CD4-positive, alpha-beta memory T cell (primary cell): ENCODE results near the gene MYBBP1A. TPM values are rescaled to one million over a fixed set of nuclear protein-coding genes. Genes with fewer than 3 reads are reported as not detected.

Experiments used
- CTCF ChIA-PET: fragments of 350-600 bp; sonication (Branson Sonifier 250); formaldehyde crosslinking; loops from one replicate; lab custom pipeline; 2021; ENCODE audit warnings: inconsistent platforms; ENCODE audit not compliant: partially characterized antibody; lab: Charles Lee
- POLR2A ChIA-PET: fragments of 350-600 bp; sonication (Branson Sonifier 250); formaldehyde crosslinking; loops from one replicate; lab custom pipeline; 2021; ENCODE audit not compliant: partially characterized antibody; lab: Charles Lee
- DNase-seq, 5 donors: peaks; one replicate each; pipeline versions ENCODE4 v3.0.0 to v3.0.0-alpha.2; 2020 to 2022; ENCODE audit warnings: mixed read lengths in 1 of 5
- H3K27ac ChIP-seq: one replicate; pipeline ENCODE4 v1.7.0; 2013; ENCODE audit warnings: low read depth, low read length
- H3K27me3 ChIP-seq: 2 replicates; pipeline ENCODE4 v1.7.0; 2013; ENCODE audit warnings: mild to moderate bottlenecking, low read length, moderate library complexity; ENCODE audit not compliant: insufficient read depth
- H3K36me3 ChIP-seq: 2 replicates; pipeline ENCODE4 v1.7.0; 2013; ENCODE audit warnings: mild to moderate bottlenecking, low read length, moderate library complexity; ENCODE audit not compliant: insufficient read depth
- H3K4me1 ChIP-seq: 2 replicates; pipeline ENCODE4 v1.7.0; 2013; ENCODE audit warnings: mild to moderate bottlenecking, low read length, moderate library complexity; ENCODE audit not compliant: insufficient read depth
- H3K4me3 ChIP-seq, 2 donors: one replicate each; pipeline ENCODE4 v1.7.0; 2013; ENCODE audit warnings: low read length in 2 of 2, mild to moderate bottlenecking in 1 of 2
- H3K9me3 ChIP-seq, 2 donors: one replicate each; pipeline ENCODE4 v1.7.0; 2013; ENCODE audit warnings: low read length in 2 of 2, control low read depth in 1 of 2; ENCODE audit not compliant: control insufficient read depth in 1 of 2
- H3K27ac Mint-ChIP-seq, 7 donors: one replicate each; pipeline ENCODE4 v1.8.0; 2020 to 2021; ENCODE audit warnings: mixed read lengths in 7 of 7, mild to moderate bottlenecking in 6 of 7, inconsistent platforms in 3 of 7, moderate library complexity in 3 of 7
- H3K27me3 Mint-ChIP-seq, 2 donors: one replicate each; pipeline ENCODE4 v1.8.0; 2020 to 2021; ENCODE audit warnings: mixed read lengths in 2 of 2
- H3K36me3 Mint-ChIP-seq, 2 donors: one replicate each; pipeline ENCODE4 v1.8.0; 2020 to 2021; ENCODE audit warnings: mixed read lengths in 2 of 2, inconsistent platforms in 1 of 2, mild to moderate bottlenecking in 1 of 2
- H3K4me1 Mint-ChIP-seq, 4 donors: one replicate each; pipeline ENCODE4 v1.8.0; 2020 to 2021; ENCODE audit warnings: mixed read lengths in 4 of 4, mild to moderate bottlenecking in 1 of 4
- H3K4me3 Mint-ChIP-seq, 8 donors: one replicate each; pipeline ENCODE4 v1.8.0; 2020 to 2021; ENCODE audit warnings: mixed read lengths in 8 of 8, mild to moderate bottlenecking in 7 of 8, moderate library complexity in 6 of 8, inconsistent platforms in 3 of 8
- H3K9me3 Mint-ChIP-seq, 8 donors: one replicate each; pipeline ENCODE4 v1.8.0; 2020 to 2021; ENCODE audit warnings: mixed read lengths in 8 of 8, mild to moderate bottlenecking in 5 of 8, inconsistent platforms in 3 of 8, moderate library complexity in 1 of 8
- intact Hi-C: fragments of 100-400 bp; cut with micrococcal nuclease; formaldehyde crosslinking; loops from one replicate; pipeline ENCODE4 v1.15.1; 2023
- polyA plus RNA-seq, 2 donors: library from polyadenylated mRNA; unstranded; fragments of 300-500 nt; fragmentation: Illumina TruSeq; gene quantifications; one replicate each; pipeline ENCODE4 v1.2.3, GENCODE V29; 2021
- total RNA-seq, 2 experiments: library from RNA; stranded (reverse); gene quantifications; one replicate each; pipeline ENCODE4 v1.2.3, GENCODE V29; 2021

The MYBBP1A gene
- total and polyA plus RNA-seq, 4 experiments from 2014 or later: 12.5 to 74.7 (median 54.3) TPM

DNA sequence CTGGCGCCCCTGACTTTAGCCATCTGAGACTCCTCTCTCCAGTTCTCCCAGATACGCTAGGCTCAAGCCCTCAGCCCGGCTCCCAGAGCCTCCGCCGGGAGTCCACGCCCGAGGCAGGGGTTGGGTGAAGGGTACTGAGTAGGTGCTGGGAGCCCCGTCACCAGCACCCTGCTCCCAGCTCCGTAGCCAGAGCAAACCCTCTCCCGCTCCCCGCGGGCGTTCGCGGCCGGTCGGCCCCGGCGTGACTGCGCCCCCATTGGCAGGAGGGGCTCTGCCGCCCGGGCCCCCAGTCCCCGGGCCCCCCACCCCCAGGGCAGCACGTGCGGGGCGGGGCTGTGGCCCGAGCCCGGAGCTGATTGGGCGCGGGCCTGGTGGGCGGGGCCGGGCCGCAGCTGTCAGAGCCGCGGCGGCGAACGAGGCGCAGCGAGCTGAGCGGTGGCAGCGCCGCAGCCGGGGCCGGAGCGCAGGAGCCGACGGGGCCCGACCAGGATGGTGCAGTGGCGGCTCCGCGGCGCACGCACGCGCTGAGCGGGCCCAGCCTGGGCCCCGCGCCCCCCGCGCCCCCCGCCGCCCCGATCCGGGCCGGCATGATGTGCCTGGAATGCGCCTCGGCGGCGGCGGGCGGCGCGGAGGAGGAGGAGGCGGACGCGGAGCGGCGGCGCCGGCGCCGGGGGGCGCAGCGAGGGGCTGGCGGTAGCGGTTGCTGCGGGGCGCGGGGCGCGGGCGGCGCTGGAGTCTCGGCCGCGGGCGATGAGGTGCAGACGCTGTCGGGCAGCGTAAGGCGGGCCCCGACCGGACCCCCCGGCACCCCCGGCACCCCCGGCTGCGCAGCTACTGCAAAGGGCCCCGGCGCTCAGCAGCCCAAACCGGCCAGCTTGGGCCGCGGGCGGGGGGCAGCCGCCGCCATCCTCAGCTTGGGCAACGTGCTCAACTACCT, 56.5 kb downstream of the MYBBP1A start, which contains the start of gene SPNS2:
Gene SPNS2, plus strand, starts transcription at position 421 of the 937 bp plus-strand sequence. Its CDS starts 167 bp downstream, at position 588.
- Mint-ChIP-seq H3K4me1 (peaks cover 12 to 25% (median 16%) of the 10 kb centered on the region in 4 donors), H3K36me3 (no peaks in the 10 kb centered on the region), H3K27ac (peak within 1 kb of the TSS in 3 of 7 donors; percentile 23 to 84 (median 76)), H3K4me3 (peak within 1 kb of the TSS; percentile 83 to 93 (median 86)), H3K9me3 (no peaks in the 10 kb centered on the region), H3K27me3 (peaks cover 16 to 22% of the 10 kb centered on the region in 2 donors)
- no peaks in the 10 kb centered on the region for H3K36me3 ChIP-seq
- CTCF ChIA-PET: interaction anchor here (0.5 to 1.5 kb wide), 5 partner anchors 11 to 600 kb away, joined by 3 to 4 read pairs (median 3); no protein-coding TSS in a partner anchor
- intact Hi-C loops: no loop called here
- no peak within 1 kb of the TSS for H3K27ac ChIP-seq
- H3K27me3 ChIP-seq: peaks cover 30% of the 10 kb centered on the region
- POLR2A ChIA-PET: interaction anchor here (0.9 to 3.0 kb wide), 4 partner anchors 11 to 65 kb away, joined by 3 to 17 read pairs (median 4); partner anchors contain the start of gene SPNS3
- DNase-seq: peak; percentile 44 to 69 (median 62)
- no peaks in the 10 kb centered on the region for H3K9me3 ChIP-seq
- peaks cover 23% of the 10 kb centered on the region for H3K4me1 ChIP-seq
- H3K4me3 ChIP-seq: peak within 1 kb of the TSS in 1 of 2 donors; percentile 35

GRCh38 chr17:4497101-4497824, 57.9 kb downstream of the MYBBP1A start:
- H3K4me1 ChIP-seq: peaks cover 23% of the 10 kb centered on the region
- H3K9me3 Mint-ChIP-seq: peaks cover 0 to 2% (median 0%) of the 10 kb centered on the region in 8 donors
- CTCF ChIA-PET: interaction anchor here (1.0 to 1.5 kb wide), 2 partner anchors 13 to 76 kb away, joined by 3 to 4 read pairs; no protein-coding TSS in a partner anchor
- peaks cover 12 to 36% (median 19%) of the 10 kb centered on the region in 4 donors for H3K4me1 Mint-ChIP-seq
- peaks cover 19% of the 10 kb centered on the region for H3K27me3 ChIP-seq
- POLR2A ChIA-PET: interaction anchor here (2.0 kb wide), 1 partner anchor 11 kb away, joined by 8 read pairs; no protein-coding TSS in a partner anchor
- no peak overlapping the region for H3K4me3 ChIP-seq
- no peaks in the 10 kb centered on the region for H3K9me3 ChIP-seq
- H3K36me3 Mint-ChIP-seq: no peaks in the 10 kb centered on the region
- intact Hi-C loops: no loop called here
- DNase-seq: no peak
- no peak overlapping the region for H3K27ac Mint-ChIP-seq
- no peak overlapping the region for H3K27ac ChIP-seq
- H3K36me3 ChIP-seq: no peaks in the 10 kb centered on the region
- H3K27me3 Mint-ChIP-seq: peaks cover 11 to 17% of the 10 kb centered on the region in 2 donors
- peak overlapping the region in 7 of 8 donors; percentile 33 to 69 (median 41) for H3K4me3 Mint-ChIP-seq

GRCh38 chr17:4492721-4493561, 62.2 kb downstream of the MYBBP1A start:
- peak overlapping the region in 1 of 7 donors; percentile 51 for H3K27ac Mint-ChIP-seq
- Histone ChIP-seq H3K4me3 (no peak overlapping the region), H3K27me3 (no peaks in the 10 kb centered on the region), H3K27ac (no peak overlapping the region), H3K4me1 (no peaks in the 10 kb centered on the region), H3K36me3 (no peaks in the 10 kb centered on the region), H3K9me3 (no peaks in the 10 kb centered on the region)
- POLR2A ChIA-PET: no interaction called here
- no peak overlapping the region for H3K4me3 Mint-ChIP-seq
- peak in 2 of 5 donors; percentile 16 to 26 for DNase-seq
- intact Hi-C loops: no loop called here
- peaks cover 0 to 4% (median 0%) of the 10 kb centered on the region in 8 donors for H3K9me3 Mint-ChIP-seq
- H3K4me1 Mint-ChIP-seq: peaks cover 0 to 12% (median 4%) of the 10 kb centered on the region in 4 donors
- H3K36me3 Mint-ChIP-seq: no peaks in the 10 kb centered on the region
- CTCF ChIA-PET: no interaction called here
- H3K27me3 Mint-ChIP-seq: no peaks in the 10 kb centered on the region

GRCh38 chr17:4490637-4491061, 64.5 kb downstream of the MYBBP1A start:
- Histone ChIP-seq H3K27ac (no peak overlapping the region), H3K27me3 (no peaks in the 10 kb centered on the region), H3K4me1 (peaks cover 12% of the 10 kb centered on the region), H3K9me3 (no peaks in the 10 kb centered on the region), H3K36me3 (no peaks in the 10 kb centered on the region), H3K4me3 (no peak overlapping the region)
- Mint-ChIP-seq H3K4me1 (peaks cover 8 to 32% (median 17%) of the 10 kb centered on the region in 4 donors), H3K36me3 (peaks cover 0 to 5% of the 10 kb centered on the region in 2 donors), H3K27ac (no peak overlapping the region), H3K27me3 (no peaks in the 10 kb centered on the region), H3K4me3 (no peak overlapping the region), H3K9me3 (peaks cover 0 to 4% (median 0%) of the 10 kb centered on the region in 8 donors)
- CTCF ChIA-PET: interaction anchor here (0.6 kb wide), 1 partner anchor 10 kb away, joined by 3 read pairs; no protein-coding TSS in a partner anchor
- POLR2A ChIA-PET: no interaction called here
- intact Hi-C loops: no loop called here
- DNase-seq: no peak

GRCh38 chr17:4490109-4490591, 65.0 kb downstream of the MYBBP1A start:
- intact Hi-C loops: no loop called here
- H3K4me1 ChIP-seq: peaks cover 17% of the 10 kb centered on the region

DNA sequence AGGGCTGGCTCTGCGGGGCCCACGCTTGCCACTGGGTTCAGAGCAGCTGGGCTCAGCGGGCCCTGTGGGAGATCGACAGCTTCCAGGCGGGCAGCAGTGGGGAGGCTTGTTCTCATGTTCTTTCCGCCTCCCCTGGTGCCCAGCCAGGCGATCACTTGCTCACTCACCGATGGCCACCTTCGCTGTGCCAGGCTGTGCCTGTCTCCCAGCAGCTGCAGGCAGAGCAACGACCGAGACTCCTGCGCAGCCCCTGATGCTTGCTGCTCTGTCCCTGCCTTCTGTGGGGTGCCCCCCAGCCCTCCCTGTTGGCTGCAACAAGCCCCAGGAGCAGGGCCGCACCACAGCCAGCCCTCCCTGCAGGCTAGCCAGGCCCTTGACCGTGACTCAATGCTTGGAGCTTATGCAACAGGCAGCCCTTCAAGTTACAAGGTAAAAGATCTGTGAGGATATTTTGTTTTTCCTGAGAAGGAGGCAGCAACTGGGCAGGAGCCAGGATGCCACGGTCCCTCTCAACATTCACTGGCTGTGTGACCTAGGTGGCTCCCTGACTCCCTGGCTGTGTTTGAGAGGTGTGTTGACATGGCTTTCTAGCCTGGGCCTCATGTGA, 66.1 kb downstream of the MYBBP1A start:
- CTCF ChIA-PET: no interaction called here
- Mint-ChIP-seq H3K27ac (no peak overlapping the region), H3K27me3 (no peaks in the 10 kb centered on the region), H3K4me3 (no peak overlapping the region), H3K36me3 (peaks cover 0 to 7% of the 10 kb centered on the region in 2 donors), H3K9me3 (peaks cover 0 to 4% (median 0%) of the 10 kb centered on the region in 8 donors), H3K4me1 (peaks cover 14 to 42% (median 25%) of the 10 kb centered on the region in 4 donors)
- H3K4me3 ChIP-seq: no peak overlapping the region
- intact Hi-C loops: no loop called here
- peaks cover 25% of the 10 kb centered on the region for H3K4me1 ChIP-seq
- DNase-seq: no peak
- H3K27me3 ChIP-seq: no peaks in the 10 kb centered on the region
- no peak overlapping the region for H3K27ac ChIP-seq
- no peaks in the 10 kb centered on the region for H3K36me3 ChIP-seq
- POLR2A ChIA-PET: no interaction called here
- no peaks in the 10 kb centered on the region for H3K9me3 ChIP-seq

More at GRCh38 chr17:4490109-4490591, 65.0 kb downstream of the MYBBP1A start:
- Histone ChIP-seq H3K4me3 (no peak overlapping the region), H3K36me3 (no peaks in the 10 kb centered on the region), H3K9me3 (no peaks in the 10 kb centered on the region), H3K27ac (no peak overlapping the region), H3K27me3 (no peaks in the 10 kb centered on the region)
- no peak overlapping the region for H3K4me3 Mint-ChIP-seq
- H3K4me1 Mint-ChIP-seq: peaks cover 9 to 35% (median 20%) of the 10 kb centered on the region in 4 donors
- ChIA-PET POLR2A (no interaction called here), CTCF (no interaction called here)
- no peak for DNase-seq
- H3K9me3 Mint-ChIP-seq: peaks cover 0 to 4% (median 0%) of the 10 kb centered on the region in 8 donors
- H3K27me3 Mint-ChIP-seq: no peaks in the 10 kb centered on the region
- peaks cover 0 to 5% of the 10 kb centered on the region in 2 donors for H3K36me3 Mint-ChIP-seq
- H3K27ac Mint-ChIP-seq: peak overlapping the region in 1 of 7 donors; percentile 47
